Measurements from ENCODE around the gene UBAP1L. TPM values are rescaled to one million over a fixed set of nuclear protein-coding genes. Genes with fewer than 3 reads are reported as not detected.

Gene UBAP1L
- total and polyA plus RNA-seq, 2 of the 4 experiments (the other 2 are of a cell fraction) = 0.36 to 1.1 TPM

GRCh38 chr15:65060641-65061397 is 54.2 kb downstream of the UBAP1L start (continued):
- TF ChIP-seq RAD21 (IDR thresholded peaks at IDR 0.05; ENCODE audit: low read length) (no peak), POLR2A (IDR thresholded peaks at IDR 0.05; ENCODE audit: low read depth, low read length) (no peak)

GRCh38 chr15:65059931-65060596 is 54.9 kb downstream of the UBAP1L start:
- no peak overlapping the region for H3K27ac ChIP-seq (ENCODE audit: insufficient read depth, low read length)

More at GRCh38 chr15:65059931-65060596, 54.9 kb downstream of the UBAP1L start:
- Histone ChIP-seq H4K8ac (ENCODE audit: low read depth in 2 of 2, low read length in 2 of 2) (no peak overlapping the region), H3K4me3 (ENCODE audit: insufficient read depth, low read depth, low read length) (no peak overlapping the region), H3K4ac (ENCODE audit: low read depth, low read length) (no peak overlapping the region), H3K79me1 (ENCODE audit: low read depth in 1 of 2, low read length in 2 of 2) (no peaks in the 10 kb centered on the region), H4K20me1 (ENCODE audit: insufficient read depth, low read length) (no peaks in the 10 kb centered on the region), H2AK9ac (replicated peaks; ENCODE audit: low read depth, low read length, poor library complexity) (no peak overlapping the region), H3K4me2 (ENCODE audit: low read depth, low read length) (no peak overlapping the region), H3K23ac (ENCODE audit: low read depth, low read length) (no peak overlapping the region), H2BK120ac (ENCODE audit: low read depth, low read length) (no peak overlapping the region), H2BK20ac (ENCODE audit: low read depth, low read length) (no peak overlapping the region), H2BK15ac (ENCODE audit: low read depth, low read length) (no peak overlapping the region), H3K9me1 (ENCODE audit: insufficient read depth, low read length) (peaks cover 4% of the 10 kb centered on the region; the same call in 1 of the 2 replicates), H4K5ac (ENCODE audit: low read depth, low read length) (no peak overlapping the region), H3K56ac (ENCODE audit: extremely low read depth, insufficient read depth, low read length) (no peak overlapping the region), H3K4me1 (ENCODE audit: control insufficient read depth, insufficient read depth, low read length) (peaks cover 8% of the 10 kb centered on the region; the same call in 1 of the 2 replicates), H3K9me3 (ENCODE audit: control insufficient read depth, insufficient read depth, low read length) (peaks cover 5% of the 10 kb centered on the region; the same call in 1 of the 2 replicates), H3K36me3 (ENCODE audit: control insufficient read depth, insufficient read depth, low read length) (no peaks in the 10 kb centered on the region), H3K9ac (ENCODE audit: low read depth, low read length) (no peak overlapping the region), H3K14ac (replicated peaks; ENCODE audit: low read depth, low read length) (no peak overlapping the region), H3K27me3 (ENCODE audit: control insufficient read depth, insufficient read depth, low read length) (peaks cover 14% of the 10 kb centered on the region), H2BK5ac (ENCODE audit: low read depth, low read length, poor library complexity, severe bottlenecking) (no peak overlapping the region), H2AFZ (replicated peaks; ENCODE audit: low read length, poor library complexity) (no peak overlapping the region), H4K91ac (ENCODE audit: insufficient read depth, low read depth, low read length) (no peak overlapping the region), H2AK5ac (ENCODE audit: low read depth, low read length) (no peak overlapping the region), H3K18ac (ENCODE audit: low read depth, low read length) (no peak overlapping the region)
- dilution Hi-C loops (cut with HindIII; ENCODE audit: low sequenced_read_pairs, unreplicated experiment) = no loop called here
- in situ Hi-C loops (cut with MboI; ENCODE audit: low sequenced_read_pairs) = no loop called here
- no TSS peak for BruUV-seq (replicated peaks)
- CTCF ChIA-PET = no interaction called here
- POLR2A ChIA-PET (ENCODE audit: unreplicated experiment) = no interaction called here
- intact Hi-C loops (cut with micrococcal nuclease) = no loop called here
- 43% methylated on average over 1 of the region's 4 CpGs; no CpG with 5 or more reads in 1 of the 2 experiments for WGBS, 2 experiments (ENCODE audit: extremely low coverage in 2 of 2, insufficient read length in 1 of 2)
- ATAC-seq (ENCODE audit: low read depth) (no peak), DNase-seq (no peak)
- TF ChIP-seq, protein P1, sequence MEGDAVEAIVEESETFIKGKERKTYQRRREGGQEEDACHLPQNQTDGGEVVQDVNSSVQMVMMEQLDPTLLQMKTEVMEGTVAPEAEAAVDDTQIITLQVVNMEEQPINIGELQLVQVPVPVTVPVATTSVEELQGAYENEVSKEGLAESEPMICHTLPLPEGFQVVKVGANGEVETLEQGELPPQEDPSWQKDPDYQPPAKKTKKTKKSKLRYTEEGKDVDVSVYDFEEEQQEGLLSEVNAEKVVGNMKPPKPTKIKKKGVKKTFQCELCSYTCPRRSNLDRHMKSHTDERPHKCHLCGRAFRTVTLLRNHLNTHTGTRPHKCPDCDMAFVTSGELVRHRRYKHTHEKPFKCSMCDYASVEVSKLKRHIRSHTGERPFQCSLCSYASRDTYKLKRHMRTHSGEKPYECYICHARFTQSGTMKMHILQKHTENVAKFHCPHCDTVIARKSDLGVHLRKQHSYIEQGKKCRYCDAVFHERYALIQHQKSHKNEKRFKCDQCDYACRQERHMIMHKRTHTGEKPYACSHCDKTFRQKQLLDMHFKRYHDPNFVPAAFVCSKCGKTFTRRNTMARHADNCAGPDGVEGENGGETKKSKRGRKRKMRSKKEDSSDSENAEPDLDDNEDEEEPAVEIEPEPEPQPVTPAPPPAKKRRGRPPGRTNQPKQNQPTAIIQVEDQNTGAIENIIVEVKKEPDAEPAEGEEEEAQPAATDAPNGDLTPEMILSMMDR (conservative IDR thresholded peaks at IDR 0.05; ENCODE audit: low read depth, low read length) = no peak
- no peak for TF ChIP-seq MXI1 (IDR thresholded peaks at IDR 0.05; ENCODE audit: borderline replicate concordance, low read depth, low read length)
- TF ChIP-seq FOS (IDR thresholded peaks at IDR 0.05; ENCODE audit: low read depth, low read length) = no peak
- TF ChIP-seq, protein P2, sequence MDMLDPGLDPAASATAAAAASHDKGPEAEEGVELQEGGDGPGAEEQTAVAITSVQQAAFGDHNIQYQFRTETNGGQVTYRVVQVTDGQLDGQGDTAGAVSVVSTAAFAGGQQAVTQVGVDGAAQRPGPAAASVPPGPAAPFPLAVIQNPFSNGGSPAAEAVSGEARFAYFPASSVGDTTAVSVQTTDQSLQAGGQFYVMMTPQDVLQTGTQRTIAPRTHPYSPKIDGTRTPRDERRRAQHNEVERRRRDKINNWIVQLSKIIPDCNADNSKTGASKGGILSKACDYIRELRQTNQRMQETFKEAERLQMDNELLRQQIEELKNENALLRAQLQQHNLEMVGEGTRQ (IDR thresholded peaks at IDR 0.05; ENCODE audit: low read depth, low read length) = no peak
- no peak for TF ChIP-seq POLR2A (IDR thresholded peaks at IDR 0.05; ENCODE audit: low read depth, low read length)
